A549 treated with Hydrocortisone at 1 μM for 4 hours (cell line): ENCODE data around the gene ITSN2. TPM values are rescaled to one million over a fixed set of nuclear protein-coding genes. Genes with fewer than 3 reads are reported as not detected.

Experiments used
- total RNA-seq: library from RNA; stranded (reverse); fragments of 200-300 nt; extraction: Qiagen RNA extraction; gene quantifications from 5 replicates; pipeline ENCODE4 v1.2.3, GENCODE V29; 2022

The ITSN2 gene
- total RNA-seq = 15.2 to 25.7 TPM (median 21.4 TPM) in 5 replicates

GRCh38 chr2:24360050-24360962 lies at the start of gene ITSN2:
ITSN2 (minus strand) TSS chr2:24360536; CDS start chr2:24328082, 32,454 bp downstream.

GRCh38 chr2:24174851-24175277 lies 185.5 kb downstream of the ITSN2 start, which contains the start of gene FAM228A:
FAM228A (plus strand) TSS chr2:24175053; CDS start chr2:24175481, 428 bp downstream.

Other genes starting within 250 kb of the ITSN2 start
- gene PFN4, start 237.2 kb downstream of the ITSN2 start, total RNA-seq = 1.7 to 2.3 TPM (median 1.8 TPM) in 5 replicates
- 1.6 to 2.2 TPM (median 1.9 TPM) in 5 replicates for gene FAM228B, start 237.1 kb downstream of the ITSN2 start, total RNA-seq
- gene FAM228A, start 185.5 kb downstream of the ITSN2 start, total RNA-seq = not detected in 5 replicates
- 7.9 to 12.7 TPM (median 9.6 TPM) in 5 replicates for gene NCOA1, start 130.7 kb upstream of the ITSN2 start, total RNA-seq